Left renal pelvis (tissue), 4 donors: ENCODE results near the gene SLC44A1. TPM values are rescaled to one million over a fixed set of nuclear protein-coding genes. Genes with fewer than 3 reads are reported as not detected.

ENCODE experiments used
- DNase-seq, 4 donors: peaks; one replicate each; pipeline ENCODE4 v3.0.0-alpha.2; 2013; ENCODE audit warnings: low read depth in 4 of 4, low spot score in 3 of 4
- polyA plus RNA-seq, 4 donors: library from polyadenylated mRNA; unstranded; fragments of 120-200 nt; gene quantifications; one replicate each; pipeline ENCODE4 v1.2.1, GENCODE V29; 2013; ENCODE audit not compliant: insufficient read length in 4 of 4

Gene SLC44A1
- polyA plus RNA-seq, 4 donors: 33.4 to 61.0 (median 50.7) TPM

- no peak for DNase-seq
These were observed 174.4 kb downstream of the SLC44A1 start for GRCh38 chr9:105418588-105419500.

- no peak for DNase-seq
These were observed 175.6 kb downstream of the SLC44A1 start for GRCh38 chr9:105419816-105420597.

GRCh38 chr9:105421154-105421553 lies 176.7 kb downstream of the SLC44A1 start:
- DNase-seq: no peak

- DNase-seq: no peak
These were observed 177.4 kb downstream of the SLC44A1 start for GRCh38 chr9:105421864-105422263.

GRCh38 chr9:105425816-105426433 lies 181.5 kb downstream of the SLC44A1 start:
- DNase-seq: no peak

GRCh38 chr9:105426657-105427056 lies 182.2 kb downstream of the SLC44A1 start:
- no peak for DNase-seq

- no peak for DNase-seq
These were observed 187.2 kb downstream of the SLC44A1 start for GRCh38 chr9:105431424-105432246.

- no peak for DNase-seq
These were observed 187.9 kb downstream of the SLC44A1 start for GRCh38 chr9:105432247-105432842.

GRCh38 chr9:105435453-105435852 lies 191.0 kb downstream of the SLC44A1 start:
- no peak for DNase-seq

- DNase-seq: no peak
These were observed 192.3 kb downstream of the SLC44A1 start for GRCh38 chr9:105436783-105437182.

- no peak for DNase-seq
These were observed 193.3 kb downstream of the SLC44A1 start for GRCh38 chr9:105437704-105438103.

GRCh38 chr9:105438141-105438806 lies 193.8 kb downstream of the SLC44A1 start:
- DNase-seq: peak; percentile 43 to 64 (median 56)

GRCh38 chr9:105439428-105439827 lies 195.0 kb downstream of the SLC44A1 start:
- DNase-seq: no peak

- DNase-seq: no peak
These were observed 197.2 kb downstream of the SLC44A1 start for GRCh38 chr9:105441616-105442160.

- DNase-seq: no peak
These were observed 198.7 kb downstream of the SLC44A1 start for GRCh38 chr9:105443121-105443520.

- DNase-seq: no peak
These were observed 199.7 kb downstream of the SLC44A1 start for GRCh38 chr9:105444130-105444529.

GRCh38 chr9:105445203-105445881 lies 200.9 kb downstream of the SLC44A1 start:
- DNase-seq: no peak

- no peak for DNase-seq
These were observed 202.9 kb downstream of the SLC44A1 start for GRCh38 chr9:105447386-105447813.
